CD4-positive, alpha-beta T cell treated with Interleukin-15 for 4 hours (primary cell): ENCODE results near the gene IRF4.

Experiments
- DNase-seq: peaks from one replicate; pipeline ENCODE4 v3.0.0-alpha.2; 2020; ENCODE audit warnings: low spot score

Gene IRF4

GRCh38 chr6:381742-382461 is 9.7 kb upstream of the IRF4 start:
- no peak for DNase-seq

GRCh38 chr6:382883-383810 is 8.4 kb upstream of the IRF4 start:
- DNase-seq: no peak

GRCh38 chr6:383856-384255 is 7.7 kb upstream of the IRF4 start:
- no peak for DNase-seq

GRCh38 chr6:384898-385297 is 6.7 kb upstream of the IRF4 start:
- DNase-seq: no peak

- no peak for DNase-seq
Observed at GRCh38 chr6:385614-386013, 5.9 kb upstream of the IRF4 start.

GRCh38 chr6:386688-387266 is 4.8 kb upstream of the IRF4 start:
- DNase-seq: no peak

GRCh38 chr6:387293-387741 is 4.2 kb upstream of the IRF4 start:
- no peak for DNase-seq

- DNase-seq: no peak
Observed at GRCh38 chr6:388202-388903, 3.2 kb upstream of the IRF4 start.

GRCh38 chr6:389143-389542 is 2.4 kb upstream of the IRF4 start:
- no peak for DNase-seq

GRCh38 chr6:389622-390021 is 1.9 kb upstream of the IRF4 start:
- DNase-seq: peak; percentile 61

- peak; percentile 39 for DNase-seq
Observed at GRCh38 chr6:390914-391558, 516 bp upstream of the IRF4 start.

GRCh38 chr6:392441-393390 is 1.2 kb downstream of the IRF4 start:
- DNase-seq: peak; percentile 29

- DNase-seq: no peak
Observed at GRCh38 chr6:393391-394221, 2.1 kb downstream of the IRF4 start.

- DNase-seq: no peak
Observed at GRCh38 chr6:394641-395289, 3.2 kb downstream of the IRF4 start.

GRCh38 chr6:395432-396125 is 4.0 kb downstream of the IRF4 start:
- DNase-seq: no peak

- DNase-seq: no peak
Observed at GRCh38 chr6:396126-396520, 4.6 kb downstream of the IRF4 start.

- no peak for DNase-seq
Observed at GRCh38 chr6:397056-397455, 5.5 kb downstream of the IRF4 start.

GRCh38 chr6:397604-398003 is 6.1 kb downstream of the IRF4 start:
- DNase-seq: no peak

GRCh38 chr6:398065-398464 is 6.5 kb downstream of the IRF4 start:
- DNase-seq: no peak
